Astrocyte (in vitro differentiated cells and primary cell): ENCODE results near the gene PCLAF. TPM values are rescaled to one million over a fixed set of nuclear protein-coding genes. Genes with fewer than 3 reads are reported as not detected.
A peak's percentile ranks its signal among the peaks of the same experiment; 100 is the strongest.
"Not testable (repeated sequence)": the region's sequence is repeated elsewhere in the genome, so short reads cannot be mapped to it uniquely, and the experiment has no call there.

ENCODE experiments used
- DNase-seq: peaks from one replicate; pipeline ENCODE4 v3.0.0-alpha.2; 2010; ENCODE audit warnings: low read depth
- FAIRE-seq: peaks from 2 replicates; lab custom pipeline; 2011; peaks lifted over from hg19 to GRCh38; lab: Jason Lieb, UNC
- H2AFZ ChIP-seq: 2 replicates; pipeline ENCODE4 v1.6.0; 2012; ENCODE audit warnings: low read depth, low read length, inconsistent platforms
- H3K27ac ChIP-seq: 2 replicates; pipeline ENCODE4 v1.5.1; 2011; ENCODE audit warnings: low read depth, low read length, inconsistent platforms
- H3K27me3 ChIP-seq: 2 replicates; pipeline ENCODE4 v1.6.0; 2011; ENCODE audit warnings: low read length, inconsistent platforms; ENCODE audit not compliant: insufficient read depth
- H3K36me3 ChIP-seq: 2 replicates; pipeline ENCODE4 v1.5.1; 2011; ENCODE audit warnings: low read length, inconsistent platforms; ENCODE audit not compliant: insufficient read depth
- H3K4me1 ChIP-seq: 2 replicates; pipeline ENCODE4 v1.5.1; 2011; ENCODE audit warnings: low read length, inconsistent platforms; ENCODE audit not compliant: insufficient read depth
- H3K4me2 ChIP-seq: 2 replicates; pipeline ENCODE4 v1.6.0; 2012; ENCODE audit warnings: low read length, inconsistent platforms
- H3K4me3 ChIP-seq: 2 replicates; pipeline ENCODE4 v1.5.1; 2011; ENCODE audit warnings: low read depth, mild to moderate bottlenecking, low read length, inconsistent platforms; ENCODE audit not compliant: insufficient read depth
- H3K79me2 ChIP-seq: 2 replicates; pipeline ENCODE4 v1.6.0; 2012; ENCODE audit warnings: mild to moderate bottlenecking, low read length, inconsistent platforms; ENCODE audit not compliant: insufficient read depth
- H3K9ac ChIP-seq: 2 replicates; pipeline ENCODE4 v1.6.0; 2012; ENCODE audit warnings: mild to moderate bottlenecking, low read length, inconsistent platforms
- H3K9me3 ChIP-seq: 2 replicates; pipeline ENCODE4 v1.5.1; 2012; ENCODE audit warnings: low read depth, mild to moderate bottlenecking, low read length, inconsistent platforms; ENCODE audit not compliant: insufficient read depth
- H4K20me1 ChIP-seq: 2 replicates; pipeline ENCODE4 v1.6.0; 2012; ENCODE audit warnings: low read length, inconsistent platforms; ENCODE audit not compliant: insufficient read depth
- H3K27ac Mint-ChIP-seq: one replicate; pipeline ENCODE4 v1.8.0; 2021; ENCODE audit warnings: mild to moderate bottlenecking, mixed read lengths; ENCODE audit not compliant: unreplicated experiment
- H3K27me3 Mint-ChIP-seq: one replicate; pipeline ENCODE4 v1.8.0; 2021; ENCODE audit warnings: low read depth, mixed read lengths; ENCODE audit not compliant: unreplicated experiment
- H3K36me3 Mint-ChIP-seq: one replicate; pipeline ENCODE4 v1.8.0; 2021; ENCODE audit warnings: low read depth, mixed read lengths; ENCODE audit not compliant: unreplicated experiment
- H3K4me1 Mint-ChIP-seq: one replicate; pipeline ENCODE4 v1.8.0; 2021; ENCODE audit warnings: low read depth, mixed read lengths; ENCODE audit not compliant: unreplicated experiment
- H3K4me3 Mint-ChIP-seq: one replicate; pipeline ENCODE4 v1.8.0; 2021; ENCODE audit warnings: mild to moderate bottlenecking, moderate library complexity, mixed read lengths; ENCODE audit not compliant: unreplicated experiment
- H3K9me3 Mint-ChIP-seq: one replicate; pipeline ENCODE4 v1.8.0; 2021; ENCODE audit warnings: mild to moderate bottlenecking, mixed read lengths; ENCODE audit not compliant: unreplicated experiment
- EZH2 ChIP-seq: IDR thresholded peaks from 2 replicates; pipeline ENCODE4 v1.6.1; 2012; ENCODE audit warnings: mild to moderate bottlenecking, low read length, inconsistent platforms; ENCODE audit not compliant: insufficient read depth
- total RNA-seq: library from RNA; stranded (reverse); gene quantifications from 2 replicates; pipeline ENCODE4 v1.2.1, GENCODE V29; 2021
- TF ChIP-seq, protein P1 (sequence below): IDR thresholded peaks from 2 replicates; pipeline ENCODE4 v1.5.1; 2011; ENCODE audit warnings: low read depth, mild to moderate bottlenecking, inconsistent platforms, low read length, moderate library complexity; ENCODE audit not compliant: insufficient read depth

The PCLAF gene
- total RNA-seq, 1 donor from 2014 or later, result 1.8 TPM

DNA sequence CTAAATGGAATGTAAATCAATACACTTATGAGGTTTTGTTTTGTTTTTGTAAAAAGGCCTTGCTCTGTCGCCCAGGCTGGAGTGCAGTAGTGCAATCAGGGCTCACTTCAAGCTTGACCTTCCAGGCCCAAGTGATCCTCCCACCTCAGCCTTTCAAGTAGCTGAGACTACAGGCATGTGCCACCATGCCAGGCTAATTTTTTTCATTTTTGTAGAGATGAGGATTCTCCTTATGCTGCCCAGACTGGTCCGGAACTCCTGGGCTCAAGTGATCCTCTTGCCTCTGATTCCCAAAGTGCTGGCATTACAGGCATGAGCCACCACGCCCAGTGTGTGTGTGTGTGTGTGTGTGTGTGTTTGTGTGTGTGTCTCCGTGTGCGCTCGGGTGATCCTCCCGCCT is 5.0 kb upstream of the PCLAF start:
- H3K4me1 Mint-ChIP-seq, result peaks cover 9% of the 10 kb centered on the region
- no peak overlapping the region for H3K27ac Mint-ChIP-seq
- H3K27me3 ChIP-seq, result no peaks in the 10 kb centered on the region
- H3K9me3 Mint-ChIP-seq, result no peaks in the 10 kb centered on the region
- peaks cover 2% of the 10 kb centered on the region for H4K20me1 ChIP-seq
- no peak overlapping the region for H3K27ac ChIP-seq
- H3K9ac ChIP-seq, result no peak overlapping the region
- H3K27me3 Mint-ChIP-seq, result peaks cover 3% of the 10 kb centered on the region
- TF ChIP-seq, protein P1, sequence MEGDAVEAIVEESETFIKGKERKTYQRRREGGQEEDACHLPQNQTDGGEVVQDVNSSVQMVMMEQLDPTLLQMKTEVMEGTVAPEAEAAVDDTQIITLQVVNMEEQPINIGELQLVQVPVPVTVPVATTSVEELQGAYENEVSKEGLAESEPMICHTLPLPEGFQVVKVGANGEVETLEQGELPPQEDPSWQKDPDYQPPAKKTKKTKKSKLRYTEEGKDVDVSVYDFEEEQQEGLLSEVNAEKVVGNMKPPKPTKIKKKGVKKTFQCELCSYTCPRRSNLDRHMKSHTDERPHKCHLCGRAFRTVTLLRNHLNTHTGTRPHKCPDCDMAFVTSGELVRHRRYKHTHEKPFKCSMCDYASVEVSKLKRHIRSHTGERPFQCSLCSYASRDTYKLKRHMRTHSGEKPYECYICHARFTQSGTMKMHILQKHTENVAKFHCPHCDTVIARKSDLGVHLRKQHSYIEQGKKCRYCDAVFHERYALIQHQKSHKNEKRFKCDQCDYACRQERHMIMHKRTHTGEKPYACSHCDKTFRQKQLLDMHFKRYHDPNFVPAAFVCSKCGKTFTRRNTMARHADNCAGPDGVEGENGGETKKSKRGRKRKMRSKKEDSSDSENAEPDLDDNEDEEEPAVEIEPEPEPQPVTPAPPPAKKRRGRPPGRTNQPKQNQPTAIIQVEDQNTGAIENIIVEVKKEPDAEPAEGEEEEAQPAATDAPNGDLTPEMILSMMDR, result no peak
- TF ChIP-seq EZH2, result no peak
- no peak overlapping the region for H3K4me3 Mint-ChIP-seq
- H2AFZ ChIP-seq, result no peak overlapping the region
- H3K9me3 ChIP-seq, result no peaks in the 10 kb centered on the region
- no peaks in the 10 kb centered on the region for H3K36me3 ChIP-seq
- H3K36me3 Mint-ChIP-seq, result peaks cover 2% of the 10 kb centered on the region
- H3K4me1 ChIP-seq, result peaks cover 5% of the 10 kb centered on the region
- DNase-seq, result no peak
- H3K79me2 ChIP-seq, result peaks cover 36% of the 10 kb centered on the region
- no peak overlapping the region for H3K4me3 ChIP-seq
- FAIRE-seq, result no peak
- H3K4me2 ChIP-seq, result no peak overlapping the region

DNA sequence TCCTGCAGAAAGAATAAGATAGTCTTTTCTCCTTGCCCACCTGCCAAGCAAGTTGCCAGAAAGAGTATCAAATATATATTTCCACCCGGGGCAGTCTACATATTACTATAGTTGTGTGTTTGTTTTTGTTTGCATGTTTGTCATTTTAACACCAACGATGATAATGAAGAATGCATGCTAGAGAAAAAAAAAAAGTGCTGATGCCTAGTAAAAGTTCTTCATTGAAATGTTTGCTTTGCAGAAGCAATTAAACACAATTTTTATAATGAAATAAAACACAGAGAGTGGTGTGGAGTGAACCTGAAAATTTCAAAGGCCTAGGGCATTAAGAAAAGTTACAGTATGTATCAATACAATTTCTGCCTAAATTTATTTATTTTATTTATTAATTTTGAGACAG is 2.5 kb upstream of the PCLAF start:
- no peak overlapping the region for H2AFZ ChIP-seq
- H3K4me2 ChIP-seq, result no peak overlapping the region
- no peak overlapping the region for H3K9ac ChIP-seq
- FAIRE-seq, result no peak
- Mint-ChIP-seq H3K27ac (no peak overlapping the region), H3K4me3 (no peak overlapping the region), H3K27me3 (peaks cover 3% of the 10 kb centered on the region), H3K36me3 (peaks cover 2% of the 10 kb centered on the region), H3K4me1 (peaks cover 4% of the 10 kb centered on the region), H3K9me3 (no peaks in the 10 kb centered on the region)
- H3K36me3 ChIP-seq, result no peaks in the 10 kb centered on the region
- TF ChIP-seq, protein P1, result no peak
- TF ChIP-seq EZH2, result no peak
- DNase-seq, result no peak
- H3K79me2 ChIP-seq, result peaks cover 39% of the 10 kb centered on the region
- H3K4me1 ChIP-seq, result peaks cover 4% of the 10 kb centered on the region
- no peak overlapping the region for H3K27ac ChIP-seq
- no peaks in the 10 kb centered on the region for H3K9me3 ChIP-seq
- no peaks in the 10 kb centered on the region for H4K20me1 ChIP-seq
- no peak overlapping the region for H3K4me3 ChIP-seq
- H3K27me3 ChIP-seq, result no peaks in the 10 kb centered on the region

DNA sequence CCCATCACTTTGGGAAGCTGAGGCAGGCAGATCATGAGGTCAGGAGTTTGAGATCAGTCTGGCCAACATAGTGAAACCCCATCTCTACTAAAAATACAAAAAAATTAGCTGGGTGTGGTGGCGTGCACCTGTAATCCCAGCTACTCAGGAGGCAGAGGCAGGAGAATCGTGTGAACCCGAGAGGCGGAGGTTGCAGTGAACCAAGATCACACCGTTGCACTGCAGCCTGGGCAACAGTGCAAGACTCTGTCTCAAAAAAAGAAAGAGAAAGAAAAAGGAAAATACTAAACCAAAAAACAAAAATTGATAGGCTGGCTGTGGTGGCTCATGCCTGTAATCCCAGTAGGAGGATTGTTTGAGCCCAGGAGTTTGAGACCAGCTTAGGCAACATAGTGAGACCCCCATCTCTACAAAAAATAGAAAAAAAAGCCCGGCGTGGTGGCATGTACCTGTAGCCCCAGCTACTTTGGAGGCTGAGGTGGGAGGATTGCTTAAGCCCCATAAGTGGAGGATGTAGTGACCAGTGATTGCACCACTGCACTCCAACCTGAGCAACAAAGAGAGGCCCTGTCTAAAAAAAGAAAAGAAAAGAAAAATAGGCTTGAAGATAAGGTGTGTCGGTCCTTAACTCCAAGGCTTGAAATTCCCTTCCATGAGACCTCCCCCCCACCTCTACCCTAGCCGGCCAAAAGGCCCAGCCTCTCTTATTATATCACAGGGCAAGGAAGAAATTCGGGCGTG is 941 bp downstream of the PCLAF start:
- FAIRE-seq, H3K9me3 Mint-ChIP-seq, H3K27me3 Mint-ChIP-seq, H3K27ac Mint-ChIP-seq, H3K36me3 ChIP-seq, H4K20me1 ChIP-seq, H3K27me3 ChIP-seq, DNase-seq, H3K4me1 Mint-ChIP-seq, H3K9me3 ChIP-seq, H3K4me1 ChIP-seq, H3K36me3 Mint-ChIP-seq: not testable (repeated sequence)
- H3K27ac ChIP-seq, result peak overlapping the region; percentile 41
- H3K4me3 Mint-ChIP-seq, result peak overlapping the region; percentile 91
- peak overlapping the region; percentile 87 for H3K4me2 ChIP-seq
- H3K4me3 ChIP-seq, result peak overlapping the region; percentile 68
- H3K9ac ChIP-seq, result peak overlapping the region; percentile 80
- H3K79me2 ChIP-seq, result peaks cover 24% of the 10 kb centered on the region
- H2AFZ ChIP-seq, result peak overlapping the region; percentile 83
